WTC11 (cell line): ENCODE results near the gene TAPBPL. TPM values are rescaled to one million over a fixed set of nuclear protein-coding genes. Genes with fewer than 3 reads are reported as not detected.
A peak's percentile ranks its signal among the peaks of the same experiment; 100 is the strongest.

Experiments used
- CTCF ChIP-seq: fragments of 200-600 bp; IDR thresholded peaks from 2 replicates; pipeline ENCODE4 v1.8.0; 2022; ENCODE audit warnings: antibody characterized with exemption
- E2F4 ChIP-seq: sonication (generic); formaldehyde crosslinking; IDR thresholded peaks from 2 replicates; pipeline ENCODE4 v1.8.1; 2022; ENCODE audit warnings: low read depth, mild to moderate bottlenecking, moderate library complexity, missing genetic modification reagents, borderline replicate concordance
- E2F5 ChIP-seq: sonication (generic); formaldehyde crosslinking; IDR thresholded peaks from 2 replicates; pipeline ENCODE4 v1.8.1; 2022; ENCODE audit warnings: mild to moderate bottlenecking, moderate library complexity, missing genetic modification reagents
- ERG ChIP-seq: fragments of 250-450 bp; sonication (Bioruptor Pico); IDR thresholded peaks from 2 replicates; pipeline ENCODE4 v1.8.0; 2021; ENCODE audit warnings: mild to moderate bottlenecking
- FOXJ3 ChIP-seq: sonication (generic); formaldehyde crosslinking; IDR thresholded peaks from 2 replicates; pipeline ENCODE4 v1.9.0; 2021; ENCODE audit warnings: missing genetic modification reagents, mild to moderate bottlenecking, borderline replicate concordance
- GRHL2 ChIP-seq: fragments of 250-450 bp; sonication (Bioruptor Pico); IDR thresholded peaks from 2 replicates; pipeline ENCODE4 v1.8.0; 2022; ENCODE audit warnings: mild to moderate bottlenecking, moderate library complexity; ENCODE audit not compliant: insufficient replicate concordance, severe bottlenecking
- GTF2I ChIP-seq: fragments of 250-450 bp; sonication (Bioruptor Pico); conservative IDR thresholded peaks from 2 replicates; pipeline ENCODE4 v1.4.0; 2021; ENCODE audit warnings: mild to moderate bottlenecking
- HMGA2 ChIP-seq: fragments of 250-450 bp; sonication (Bioruptor Pico); IDR thresholded peaks from 2 replicates; pipeline ENCODE4 v1.4.0; 2021; ENCODE audit warnings: mild to moderate bottlenecking, moderate library complexity
- HMGXB4 ChIP-seq: sonication (generic); formaldehyde crosslinking; IDR thresholded peaks from 2 replicates; pipeline ENCODE4 v1.8.1; 2023; ENCODE audit warnings: mild to moderate bottlenecking, moderate library complexity, missing genetic modification reagents
- JAZF1 ChIP-seq: fragments of 250-450 bp; sonication (Bioruptor Pico); IDR thresholded peaks from 2 replicates; pipeline ENCODE4 v1.9.0; 2021; ENCODE audit warnings: moderate library complexity, mild to moderate bottlenecking, inconsistent platforms
- JUN ChIP-seq: sonication (generic); formaldehyde crosslinking; IDR thresholded peaks from 2 replicates; pipeline ENCODE4 v1.8.0; 2023; ENCODE audit warnings: mild to moderate bottlenecking, missing genetic modification reagents
- KAT7 ChIP-seq: sonication (generic); formaldehyde crosslinking; IDR thresholded peaks from 2 replicates; pipeline ENCODE4 v1.8.1; 2023; ENCODE audit warnings: missing genetic modification reagents, mild to moderate bottlenecking, borderline replicate concordance
- MLX ChIP-seq: sonication (generic); formaldehyde crosslinking; IDR thresholded peaks from 2 replicates; pipeline ENCODE4 v1.8.1; 2023; ENCODE audit warnings: mild to moderate bottlenecking, missing genetic modification reagents, moderate library complexity
- MXD4 ChIP-seq: fragments of 250-450 bp; sonication (Bioruptor Pico); IDR thresholded peaks from 2 replicates; pipeline ENCODE4 v1.8.0; 2021; ENCODE audit warnings: mild to moderate bottlenecking, moderate library complexity, borderline replicate concordance
- NFE2L1 ChIP-seq: sonication (generic); formaldehyde crosslinking; IDR thresholded peaks from 2 replicates; pipeline ENCODE4 v1.8.1; 2023; ENCODE audit warnings: missing genetic modification reagents
- NR1H2 ChIP-seq: sonication (generic); formaldehyde crosslinking; IDR thresholded peaks from 2 replicates; pipeline ENCODE4 v1.9.0; 2021; ENCODE audit warnings: mild to moderate bottlenecking, moderate library complexity, missing genetic modification reagents
- PREB ChIP-seq: sonication (generic); formaldehyde crosslinking; IDR thresholded peaks from 2 replicates; pipeline ENCODE4 v1.8.1; 2022; ENCODE audit warnings: mild to moderate bottlenecking, missing genetic modification reagents, moderate library complexity, borderline replicate concordance
- PRRX2 ChIP-seq: fragments of 250-450 bp; sonication (Bioruptor Pico); IDR thresholded peaks from 2 replicates; pipeline ENCODE4 v1.8.0; 2021; ENCODE audit warnings: mild to moderate bottlenecking
- SP1 ChIP-seq: sonication (generic); formaldehyde crosslinking; conservative IDR thresholded peaks from 2 replicates; pipeline ENCODE4 v1.8.1; 2022; ENCODE audit warnings: missing genetic modification reagents
- TEAD1 ChIP-seq: sonication (generic); formaldehyde crosslinking; IDR thresholded peaks from 2 replicates; pipeline ENCODE4 v1.8.0; 2022; ENCODE audit warnings: mild to moderate bottlenecking, missing genetic modification reagents
- ZBTB21 ChIP-seq: sonication (generic); formaldehyde crosslinking; IDR thresholded peaks from 2 replicates; pipeline ENCODE4 v1.8.1; 2023; ENCODE audit warnings: mild to moderate bottlenecking, missing genetic modification reagents, borderline replicate concordance
- ZNF263 ChIP-seq: sonication (generic); formaldehyde crosslinking; IDR thresholded peaks from 2 replicates; pipeline ENCODE4 v1.8.1; 2022; ENCODE audit warnings: low read depth, mild to moderate bottlenecking, moderate library complexity, missing genetic modification reagents
- ZNF281 ChIP-seq: sonication (generic); formaldehyde crosslinking; IDR thresholded peaks from 2 replicates; pipeline ENCODE4 v1.8.0; 2023; ENCODE audit warnings: mild to moderate bottlenecking, missing genetic modification reagents
- ZNF396 ChIP-seq: fragments of 250-450 bp; sonication (Bioruptor Pico); IDR thresholded peaks from 2 replicates; pipeline ENCODE4 v1.8.0; 2021; ENCODE audit warnings: mild to moderate bottlenecking, moderate library complexity, borderline replicate concordance
- ZNF512 ChIP-seq: sonication (generic); formaldehyde crosslinking; IDR thresholded peaks from 2 replicates; pipeline ENCODE4 v1.8.1; 2022; ENCODE audit warnings: missing genetic modification reagents, borderline replicate concordance
- total RNA-seq: library from RNA; stranded (reverse); gene quantifications from 3 replicates; pipeline ENCODE4 v1.2.3, GENCODE V29; 2021

TAPBPL gene
- total RNA-seq, 1 experiment from 2014 or later, result 1.3 TPM

GRCh38 chr12:6470375-6471163 is 18.7 kb downstream of the TAPBPL start, which contains the start of gene VAMP1 (continued):
- TF ChIP-seq NR1H2 (CRISPR knock-in tag), result no peak
- TF ChIP-seq GRHL2 (CRISPR knock-in tag), result no peak
- TF ChIP-seq HMGXB4, result peak; percentile 75; the same call in 1 of the 2 replicates
- no peak for TF ChIP-seq JAZF1 (CRISPR knock-in tag)
- TF ChIP-seq SP1 (CRISPR knock-in tag), result peak; percentile 94
- TF ChIP-seq GTF2I (CRISPR knock-in tag), result no peak
- TF ChIP-seq E2F4 (CRISPR knock-in tag), result no peak
- TF ChIP-seq PREB (CRISPR knock-in tag), result no peak
- TF ChIP-seq NFE2L1, result no peak
- TF ChIP-seq E2F5, result peak; percentile 71
- TF ChIP-seq JUN, result no peak
- TF ChIP-seq ZBTB21 (CRISPR knock-in tag), result no peak; the same call in 1 of the 2 replicates
- TF ChIP-seq ZNF512 (CRISPR knock-in tag), result no peak
- TF ChIP-seq ZNF396 (CRISPR knock-in tag), result no peak
- TF ChIP-seq FOXJ3 (CRISPR knock-in tag), result no peak
- no peak for TF ChIP-seq ZNF281 (CRISPR knock-in tag)
- TF ChIP-seq CTCF, result no peak
- no peak for TF ChIP-seq ERG (CRISPR knock-in tag)
- no peak for TF ChIP-seq KAT7 (CRISPR knock-in tag)
- TF ChIP-seq PRRX2 (CRISPR knock-in tag), result no peak
- TF ChIP-seq ZNF263 (CRISPR knock-in tag), result no peak
- TF ChIP-seq MXD4, result no peak
- 0 out of 2 replicates have a peak, but pooled peaks have one; percentile 13 for TF ChIP-seq HMGA2 (CRISPR knock-in tag)
- peak; percentile 45; the same call in 1 of the 2 replicates for TF ChIP-seq TEAD1 (CRISPR knock-in tag)
- no peak for TF ChIP-seq MLX
